IMR-90 (cell line): ENCODE measurements around the gene DDIAS. TPM values are rescaled to one million over a fixed set of nuclear protein-coding genes. Genes with fewer than 3 reads are reported as not detected.

Experiments
- ATAC-seq: fragments of 200-7000 bp; cut with Tn5 transposase; 2 replicates; pipeline ENCODE4 v1.9.1; 2020; ENCODE audit warnings: low read depth, mild to moderate bottlenecking, moderate library complexity
- BruUV-seq: library from RNA; stranded (reverse); fragments of 400-500 nt; replicated peaks from 2 replicates; lab custom pipeline; 2021; lab: Mats Ljungman, UMichigan
- CTCF ChIA-PET: fragments of 300-600 bp; formaldehyde crosslinking; extraction: SDS; loops from one replicate; lab custom pipeline; 2021; ENCODE audit warnings: antibody characterized with exemption; lab: Yijun Ruan, JAX
- POLR2A ChIA-PET: fragments of 300-600 bp; sonication (Branson Sonifier 250); formaldehyde crosslinking; loops from one replicate; lab custom pipeline; 2022; ENCODE audit warnings: antibody characterized with exemption; ENCODE audit not compliant: unreplicated experiment; lab: Charles Lee
- DNase-seq: peaks from one replicate; pipeline ENCODE4 v3.0.0; 2013
- H2AFZ ChIP-seq: replicated peaks from 2 replicates; pipeline ENCODE3; 2013; ENCODE audit warnings: low read length, mild to moderate bottlenecking; ENCODE audit not compliant: poor library complexity
- H2AK5ac ChIP-seq: 2 replicates; pipeline ENCODE4 v1.6.1; 2013; ENCODE audit warnings: low read depth, low read length, inconsistent platforms
- H2AK9ac ChIP-seq: replicated peaks from 2 replicates; pipeline ENCODE3; 2013; ENCODE audit warnings: mild to moderate bottlenecking, low read depth, low read length, moderate library complexity; ENCODE audit not compliant: poor library complexity
- H2BK120ac ChIP-seq: 2 replicates; pipeline ENCODE4 v1.6.1; 2013; ENCODE audit warnings: low read depth, low read length, inconsistent platforms
- H2BK15ac ChIP-seq: 3 replicates; pipeline ENCODE4 v1.6.1; 2013; ENCODE audit warnings: low read depth, low read length, inconsistent platforms
- H2BK20ac ChIP-seq: 2 replicates; pipeline ENCODE4 v1.6.1; 2013; ENCODE audit warnings: low read depth, mild to moderate bottlenecking, inconsistent platforms, low read length, moderate library complexity
- H2BK5ac ChIP-seq: 2 replicates; pipeline ENCODE4 v1.6.1; 2013; ENCODE audit warnings: mild to moderate bottlenecking, low read depth, low read length, inconsistent platforms; ENCODE audit not compliant: poor library complexity, severe bottlenecking
- H3K14ac ChIP-seq: replicated peaks from 2 replicates; pipeline ENCODE4 v1.6.1; 2013; ENCODE audit warnings: low read depth, low read length, inconsistent platforms
- H3K18ac ChIP-seq: 2 replicates; pipeline ENCODE4 v1.6.1; 2013; ENCODE audit warnings: low read depth, low read length, control low read depth
- H3K23ac ChIP-seq: 2 replicates; pipeline ENCODE4 v1.6.1; 2013; ENCODE audit warnings: low read depth, low read length, inconsistent platforms
- H3K27ac ChIP-seq: 2 replicates; pipeline ENCODE4 v1.5.1; 2013; ENCODE audit warnings: mild to moderate bottlenecking, control low read depth, low read length; ENCODE audit not compliant: insufficient read depth
- H3K27me3 ChIP-seq: 2 replicates; pipeline ENCODE4 v1.6.1; 2013; ENCODE audit warnings: low read length; ENCODE audit not compliant: control insufficient read depth, insufficient read depth
- H3K36me3 ChIP-seq: 2 replicates; pipeline ENCODE4 v1.6.1; 2013; ENCODE audit warnings: low read length, mixed read lengths; ENCODE audit not compliant: control insufficient read depth, insufficient read depth
- H3K4ac ChIP-seq: 2 replicates; pipeline ENCODE4 v1.6.1; 2013; ENCODE audit warnings: low read depth, low read length, inconsistent platforms
- H3K4me1 ChIP-seq: 2 replicates; pipeline ENCODE4 v1.6.1; 2013; ENCODE audit warnings: low read length, mixed read lengths; ENCODE audit not compliant: control insufficient read depth, insufficient read depth
- H3K4me2 ChIP-seq: 2 replicates; pipeline ENCODE4 v1.6.1; 2013; ENCODE audit warnings: low read depth, mild to moderate bottlenecking, control low read depth, low read length, moderate library complexity
- H3K4me3 ChIP-seq: 2 replicates; pipeline ENCODE4 v1.5.1; 2013; ENCODE audit warnings: low read depth, mild to moderate bottlenecking, control low read depth, low read length, moderate library complexity; ENCODE audit not compliant: insufficient read depth
- H3K56ac ChIP-seq: 2 replicates; pipeline ENCODE4 v1.6.1; 2013; ENCODE audit warnings: low read length, inconsistent platforms; ENCODE audit not compliant: insufficient read depth; ENCODE audit errors: extremely low read depth
- H3K79me1 ChIP-seq, 2 experiments: 2 replicates each; pipeline ENCODE4 v1.6.1; 2013; ENCODE audit warnings: low read length in 2 of 2, inconsistent platforms in 1 of 2, low read depth in 1 of 2
- H3K9ac ChIP-seq: 2 replicates; pipeline ENCODE4 v1.6.1; 2013; ENCODE audit warnings: low read depth, low read length, control low read depth
- H3K9me1 ChIP-seq: 2 replicates; pipeline ENCODE4 v1.6.1; 2013; ENCODE audit warnings: low read length, inconsistent platforms; ENCODE audit not compliant: insufficient read depth
- H3K9me3 ChIP-seq: 2 replicates; pipeline ENCODE4 v1.6.1; 2013; ENCODE audit warnings: low read length; ENCODE audit not compliant: control insufficient read depth, insufficient read depth
- H4K20me1 ChIP-seq: 2 replicates; pipeline ENCODE4 v1.6.1; 2013; ENCODE audit warnings: low read length, inconsistent platforms; ENCODE audit not compliant: insufficient read depth
- H4K5ac ChIP-seq: 2 replicates; pipeline ENCODE4 v1.6.1; 2013; ENCODE audit warnings: mild to moderate bottlenecking, low read depth, low read length, control low read depth
- H4K8ac ChIP-seq, 2 experiments: 2 replicates each; pipeline ENCODE4 v1.6.1; 2013; ENCODE audit warnings: low read depth in 2 of 2, low read length in 2 of 2, control low read depth in 1 of 2, inconsistent platforms in 1 of 2
- H4K91ac ChIP-seq: 2 replicates; pipeline ENCODE4 v1.6.1; 2013; ENCODE audit warnings: low read depth, low read length, inconsistent platforms; ENCODE audit not compliant: insufficient read depth
- CEBPB ChIP-seq: IDR thresholded peaks from 2 replicates; pipeline ENCODE4 v1.6.1; 2012; ENCODE audit warnings: low read depth, low read length, improper control_type of control experiment
- CHD1 ChIP-seq: IDR thresholded peaks from 2 replicates; pipeline ENCODE4 v1.6.1; 2012; ENCODE audit warnings: low read depth, low read length, improper control_type of control experiment
- MAZ ChIP-seq: IDR thresholded peaks from 2 replicates; pipeline ENCODE4 v1.6.1; 2012; ENCODE audit warnings: low read depth, mild to moderate bottlenecking, low read length, improper control_type of control experiment, moderate library complexity, borderline replicate concordance
- NFE2L2 ChIP-seq: fragments of 150-350 bp; IDR thresholded peaks from 2 replicates; pipeline ENCODE4 v1.6.1; 2016; ENCODE audit warnings: low read depth, mild to moderate bottlenecking, low read length
- RAD21 ChIP-seq: IDR thresholded peaks from 2 replicates; pipeline ENCODE4 v1.6.1; 2012; ENCODE audit warnings: low read length, improper control_type of control experiment
- SMC3 ChIP-seq: fragments of 150-350 bp; IDR thresholded peaks from 2 replicates; pipeline ENCODE4 v1.6.1; 2016; ENCODE audit warnings: low read depth, mild to moderate bottlenecking, antibody characterized with exemption, low read length, moderate library complexity
- WGBS, 2 experiments: methylation state at CpG; one replicate each; pipeline versions ENCODE4 v1.1.5 to v1.1.7; 2013; ENCODE audit warnings: missing lambda C conversion rate in 2 of 2; ENCODE audit not compliant: insufficient read length in 1 of 2; ENCODE audit errors: extremely low coverage in 2 of 2; 5-methylcytosine and 5-hydroxymethylcytosine counted together
- dilution Hi-C: fragments of 300-500 bp; cut with HindIII; formaldehyde crosslinking; loops from one replicate; pipeline ENCODE4 v1.14.3; 2018; ENCODE audit warnings: low sequenced_read_pairs; ENCODE audit not compliant: unreplicated experiment
- in situ Hi-C: fragments of 300-500 bp; cut with MboI; formaldehyde crosslinking; loops from 3 replicates; pipeline ENCODE4 v1.14.3; 2019; ENCODE audit warnings: low sequenced_read_pairs, inconsistent platforms, mixed read lengths
- intact Hi-C: fragments of 100-400 bp; cut with micrococcal nuclease; formaldehyde crosslinking; loops from 2 replicates; pipeline ENCODE4 v1.10.0; 2022
- polyA plus RNA-seq, 3 experiments: library from polyadenylated mRNA; depleted of rRNA; stranded (reverse); fragments of >200 nt; gene quantifications; 2 replicates each; pipeline ENCODE4 v1.2.3, GENCODE V29; 2012; ENCODE audit warnings: low replicate concordance in 1 of 3
- total RNA-seq: library from RNA; depleted of rRNA; stranded (reverse); fragments of >200 nt; gene quantifications from 2 replicates; pipeline ENCODE4 v1.2.3, GENCODE V29; 2012
- TF ChIP-seq, protein P1 (sequence below): conservative IDR thresholded peaks from 2 replicates; pipeline ENCODE4 v1.5.1; 2012; ENCODE audit warnings: mild to moderate bottlenecking, low read depth, low read length, improper control_type of control experiment
- TF ChIP-seq, protein P2 (sequence below): fragments of 150-350 bp; IDR thresholded peaks from 2 replicates; pipeline ENCODE4 v1.6.1; 2017; ENCODE audit warnings: mild to moderate bottlenecking, antibody characterized with exemption, low read length, low read depth
- TF ChIP-seq, protein P3 (sequence below): fragments of 150-350 bp; IDR thresholded peaks from 2 replicates; pipeline ENCODE4 v1.6.1; 2016; ENCODE audit warnings: low read depth, mild to moderate bottlenecking, low read length, moderate library complexity, borderline replicate concordance

Gene DDIAS
- total and polyA plus RNA-seq, 2 of the 4 experiments (the other 2 are of a cell fraction): 4.3 to 15.8 TPM

DNA sequence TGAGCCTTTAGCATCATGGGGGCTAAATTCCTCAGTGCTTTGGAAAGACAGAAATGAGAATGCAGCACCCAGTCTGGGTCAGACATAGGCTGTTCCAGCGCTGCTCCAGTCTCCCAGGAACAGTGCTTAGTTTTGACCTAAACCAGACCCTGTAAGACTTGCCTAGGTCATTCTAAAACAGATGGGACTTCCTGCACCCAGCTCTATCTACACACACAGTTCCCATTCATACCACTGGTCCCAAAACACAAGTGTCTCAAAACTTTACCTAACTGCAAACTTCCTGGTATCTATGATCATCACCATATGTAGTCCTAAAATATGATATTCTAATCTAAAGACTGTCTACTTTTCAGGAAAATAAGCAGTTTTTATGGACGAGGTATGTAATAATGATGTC lies 39.2 kb upstream of the DDIAS start:
- no peak overlapping the region for H2BK5ac ChIP-seq
- WGBS, 2 experiments: 88% methylated on average over 1 of the region's 2 CpGs; no CpG with 5 or more reads in 1 of the 2 experiments
- H2AK9ac ChIP-seq: no peak overlapping the region
- H3K4me3 ChIP-seq: no peak overlapping the region
- peaks cover 1 to 15% of the 10 kb centered on the region in 2 experiments; a peak in 3 of 4 replicates for H3K79me1 ChIP-seq
- H3K56ac ChIP-seq: no peak overlapping the region
- no peaks in the 10 kb centered on the region for H3K9me3 ChIP-seq
- no peak overlapping the region for H3K27ac ChIP-seq
- peak overlapping the region; percentile 6; the same call in 1 of the 3 replicates for H2BK15ac ChIP-seq
- no peak overlapping the region for H3K18ac ChIP-seq
- in situ Hi-C loops: no loop called here
- peaks cover 6% of the 10 kb centered on the region for H3K4me1 ChIP-seq
- dilution Hi-C loops: no loop called here
- intact Hi-C loops: no loop called here
- H4K91ac ChIP-seq: peak overlapping the region; percentile 61
- H3K14ac ChIP-seq: no peak overlapping the region
- peak overlapping the region; percentile 78 for H2BK20ac ChIP-seq
- TF ChIP-seq RAD21 (no peak), SMC3 (no peak), NFE2L2 (no peak), CEBPB (no peak), CHD1 (no peak), MAZ (no peak)
- TF ChIP-seq, protein P1, sequence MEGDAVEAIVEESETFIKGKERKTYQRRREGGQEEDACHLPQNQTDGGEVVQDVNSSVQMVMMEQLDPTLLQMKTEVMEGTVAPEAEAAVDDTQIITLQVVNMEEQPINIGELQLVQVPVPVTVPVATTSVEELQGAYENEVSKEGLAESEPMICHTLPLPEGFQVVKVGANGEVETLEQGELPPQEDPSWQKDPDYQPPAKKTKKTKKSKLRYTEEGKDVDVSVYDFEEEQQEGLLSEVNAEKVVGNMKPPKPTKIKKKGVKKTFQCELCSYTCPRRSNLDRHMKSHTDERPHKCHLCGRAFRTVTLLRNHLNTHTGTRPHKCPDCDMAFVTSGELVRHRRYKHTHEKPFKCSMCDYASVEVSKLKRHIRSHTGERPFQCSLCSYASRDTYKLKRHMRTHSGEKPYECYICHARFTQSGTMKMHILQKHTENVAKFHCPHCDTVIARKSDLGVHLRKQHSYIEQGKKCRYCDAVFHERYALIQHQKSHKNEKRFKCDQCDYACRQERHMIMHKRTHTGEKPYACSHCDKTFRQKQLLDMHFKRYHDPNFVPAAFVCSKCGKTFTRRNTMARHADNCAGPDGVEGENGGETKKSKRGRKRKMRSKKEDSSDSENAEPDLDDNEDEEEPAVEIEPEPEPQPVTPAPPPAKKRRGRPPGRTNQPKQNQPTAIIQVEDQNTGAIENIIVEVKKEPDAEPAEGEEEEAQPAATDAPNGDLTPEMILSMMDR: no peak
- TF ChIP-seq, protein P2, sequence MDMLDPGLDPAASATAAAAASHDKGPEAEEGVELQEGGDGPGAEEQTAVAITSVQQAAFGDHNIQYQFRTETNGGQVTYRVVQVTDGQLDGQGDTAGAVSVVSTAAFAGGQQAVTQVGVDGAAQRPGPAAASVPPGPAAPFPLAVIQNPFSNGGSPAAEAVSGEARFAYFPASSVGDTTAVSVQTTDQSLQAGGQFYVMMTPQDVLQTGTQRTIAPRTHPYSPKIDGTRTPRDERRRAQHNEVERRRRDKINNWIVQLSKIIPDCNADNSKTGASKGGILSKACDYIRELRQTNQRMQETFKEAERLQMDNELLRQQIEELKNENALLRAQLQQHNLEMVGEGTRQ: no peak
- TF ChIP-seq, protein P3, sequence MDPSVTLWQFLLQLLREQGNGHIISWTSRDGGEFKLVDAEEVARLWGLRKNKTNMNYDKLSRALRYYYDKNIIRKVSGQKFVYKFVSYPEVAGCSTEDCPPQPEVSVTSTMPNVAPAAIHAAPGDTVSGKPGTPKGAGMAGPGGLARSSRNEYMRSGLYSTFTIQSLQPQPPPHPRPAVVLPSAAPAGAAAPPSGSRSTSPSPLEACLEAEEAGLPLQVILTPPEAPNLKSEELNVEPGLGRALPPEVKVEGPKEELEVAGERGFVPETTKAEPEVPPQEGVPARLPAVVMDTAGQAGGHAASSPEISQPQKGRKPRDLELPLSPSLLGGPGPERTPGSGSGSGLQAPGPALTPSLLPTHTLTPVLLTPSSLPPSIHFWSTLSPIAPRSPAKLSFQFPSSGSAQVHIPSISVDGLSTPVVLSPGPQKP: no peak
- peak overlapping the region; percentile 11; the same call in 1 of the 2 replicates for H2AK5ac ChIP-seq
- H2AFZ ChIP-seq: no peak overlapping the region
- ATAC-seq (no peak), DNase-seq (no peak)
- H3K27me3 ChIP-seq: no peaks in the 10 kb centered on the region
- POLR2A ChIA-PET: no interaction called here
- CTCF ChIA-PET: interaction anchor here (1.8 kb wide), 1 partner anchor 86 kb away, joined by 6 read pairs; no protein-coding TSS in a partner anchor
- H3K4me2 ChIP-seq: no peak overlapping the region
- peak overlapping the region; percentile 61 for H2BK120ac ChIP-seq
- H4K20me1 ChIP-seq: no peaks in the 10 kb centered on the region
- H3K36me3 ChIP-seq: no peaks in the 10 kb centered on the region
- no TSS peak for BruUV-seq
- peak overlapping the region; percentile 55; the same call in 1 of the 2 replicates for H4K5ac ChIP-seq
- peaks cover 7% of the 10 kb centered on the region; the same call in 1 of the 2 replicates for H3K9me1 ChIP-seq
- H3K9ac ChIP-seq: no peak overlapping the region
- peak overlapping the region; percentile 31; the same call in 1 of the 2 replicates for H3K4ac ChIP-seq
- H3K23ac ChIP-seq: peak overlapping the region; percentile 16; the same call in 1 of the 2 replicates
- H4K8ac ChIP-seq: peak overlapping the region in 1 of 2 experiments; percentile 33; a peak in 1 of 4 replicates
